Activated CD8-positive, alpha-beta memory T cell treated with anti-CD3 and anti-CD28 coated beads, Interleukin-2, amount 50 U/mL, for 24 hours (primary cell): ENCODE results near the gene AKAP13.
A peak's percentile ranks its signal among the peaks of the same experiment; 100 is the strongest.
"Not testable (repeated sequence)": the region's sequence is repeated elsewhere in the genome, so short reads cannot be mapped to it uniquely, and the experiment has no call there.

ENCODE experiments used
- DNase-seq: peaks from one replicate; pipeline ENCODE4 v3.0.0-alpha.2; 2020; ENCODE audit errors: extremely low read depth

AKAP13 gene

GRCh38 chr15:85563328-85563727 is 182.9 kb downstream of the AKAP13 start:
- no peak for DNase-seq

GRCh38 chr15:85563731-85564130 is 183.3 kb downstream of the AKAP13 start:
- no peak for DNase-seq

GRCh38 chr15:85564686-85565085 is 184.3 kb downstream of the AKAP13 start:
- no peak for DNase-seq

- no peak for DNase-seq
Observed at GRCh38 chr15:85568261-85568808, 187.9 kb downstream of the AKAP13 start.

GRCh38 chr15:85570336-85570735 is 189.9 kb downstream of the AKAP13 start:
- DNase-seq, result no peak

GRCh38 chr15:85571780-85572179 is 191.4 kb downstream of the AKAP13 start:
- no peak for DNase-seq

- no peak for DNase-seq
Observed at GRCh38 chr15:85576392-85576791, 196.0 kb downstream of the AKAP13 start.

- no peak for DNase-seq
Observed at GRCh38 chr15:85578941-85579701, 198.7 kb downstream of the AKAP13 start.

GRCh38 chr15:85579957-85580694 is 199.7 kb downstream of the AKAP13 start:
- DNase-seq, result no peak

- no peak for DNase-seq
Observed at GRCh38 chr15:85580879-85581278, 200.5 kb downstream of the AKAP13 start.

- no peak for DNase-seq
Observed at GRCh38 chr15:85581495-85581894, 201.1 kb downstream of the AKAP13 start.

GRCh38 chr15:85582131-85583079 is 202.0 kb downstream of the AKAP13 start:
- DNase-seq, result peak; percentile 34

GRCh38 chr15:85583442-85583841 is 203.0 kb downstream of the AKAP13 start:
- no peak for DNase-seq

- DNase-seq, result no peak
Observed at GRCh38 chr15:85583923-85584390, 203.6 kb downstream of the AKAP13 start.

- DNase-seq, result no peak
Observed at GRCh38 chr15:85584872-85585271, 204.5 kb downstream of the AKAP13 start.

GRCh38 chr15:85586196-85586595 is 205.8 kb downstream of the AKAP13 start:
- not testable (repeated sequence) for DNase-seq

GRCh38 chr15:85587707-85588411 is 207.5 kb downstream of the AKAP13 start:
- no peak for DNase-seq

- DNase-seq, result no peak
Observed at GRCh38 chr15:85588677-85589076, 208.3 kb downstream of the AKAP13 start.

- DNase-seq, result no peak
Observed at GRCh38 chr15:85589851-85590250, 209.4 kb downstream of the AKAP13 start.

GRCh38 chr15:85591622-85592021 is 211.2 kb downstream of the AKAP13 start:
- DNase-seq, result no peak

- DNase-seq, result no peak
Observed at GRCh38 chr15:85592148-85592547, 211.7 kb downstream of the AKAP13 start.
